Endothelial cell of umbilical vein (primary cell): ENCODE results near the gene MBOAT2.

ENCODE experiments used
- EZH2 ChIP-seq: IDR thresholded peaks from 2 replicates; pipeline ENCODE4 v1.6.1; 2012; ENCODE audit warnings: borderline replicate concordance, low read depth, mild to moderate bottlenecking, moderate library complexity, low read length, inconsistent platforms; ENCODE audit not compliant: severe bottlenecking
- POLR2A ChIP-seq: IDR thresholded peaks from 2 replicates; pipeline ENCODE4 v1.6.1; 2012; ENCODE audit warnings: low read depth, mild to moderate bottlenecking, control low read depth, low read length

GRCh38 chr2:8923183-8923582, 80.3 kb downstream of the MBOAT2 start:
- TF ChIP-seq POLR2A (no peak), EZH2 (no peak)
